T-helper 1 cell (primary cell): ENCODE measurements around the gene ABCA12.
"Not testable (repeated sequence)": the region's sequence is repeated elsewhere in the genome, so short reads cannot be mapped to it uniquely, and the experiment has no call there.

Experiments
- DNase-seq, 5 donors: peaks; one replicate each; pipeline ENCODE4 v3.0.0-alpha.2; 2012 to 2020
- total RNA-seq, 4 donors: gene quantifications; one replicate each; lab custom pipeline; 2026; lab: John Stamatoyannopoulos, UW

The ABCA12 gene, protein sequence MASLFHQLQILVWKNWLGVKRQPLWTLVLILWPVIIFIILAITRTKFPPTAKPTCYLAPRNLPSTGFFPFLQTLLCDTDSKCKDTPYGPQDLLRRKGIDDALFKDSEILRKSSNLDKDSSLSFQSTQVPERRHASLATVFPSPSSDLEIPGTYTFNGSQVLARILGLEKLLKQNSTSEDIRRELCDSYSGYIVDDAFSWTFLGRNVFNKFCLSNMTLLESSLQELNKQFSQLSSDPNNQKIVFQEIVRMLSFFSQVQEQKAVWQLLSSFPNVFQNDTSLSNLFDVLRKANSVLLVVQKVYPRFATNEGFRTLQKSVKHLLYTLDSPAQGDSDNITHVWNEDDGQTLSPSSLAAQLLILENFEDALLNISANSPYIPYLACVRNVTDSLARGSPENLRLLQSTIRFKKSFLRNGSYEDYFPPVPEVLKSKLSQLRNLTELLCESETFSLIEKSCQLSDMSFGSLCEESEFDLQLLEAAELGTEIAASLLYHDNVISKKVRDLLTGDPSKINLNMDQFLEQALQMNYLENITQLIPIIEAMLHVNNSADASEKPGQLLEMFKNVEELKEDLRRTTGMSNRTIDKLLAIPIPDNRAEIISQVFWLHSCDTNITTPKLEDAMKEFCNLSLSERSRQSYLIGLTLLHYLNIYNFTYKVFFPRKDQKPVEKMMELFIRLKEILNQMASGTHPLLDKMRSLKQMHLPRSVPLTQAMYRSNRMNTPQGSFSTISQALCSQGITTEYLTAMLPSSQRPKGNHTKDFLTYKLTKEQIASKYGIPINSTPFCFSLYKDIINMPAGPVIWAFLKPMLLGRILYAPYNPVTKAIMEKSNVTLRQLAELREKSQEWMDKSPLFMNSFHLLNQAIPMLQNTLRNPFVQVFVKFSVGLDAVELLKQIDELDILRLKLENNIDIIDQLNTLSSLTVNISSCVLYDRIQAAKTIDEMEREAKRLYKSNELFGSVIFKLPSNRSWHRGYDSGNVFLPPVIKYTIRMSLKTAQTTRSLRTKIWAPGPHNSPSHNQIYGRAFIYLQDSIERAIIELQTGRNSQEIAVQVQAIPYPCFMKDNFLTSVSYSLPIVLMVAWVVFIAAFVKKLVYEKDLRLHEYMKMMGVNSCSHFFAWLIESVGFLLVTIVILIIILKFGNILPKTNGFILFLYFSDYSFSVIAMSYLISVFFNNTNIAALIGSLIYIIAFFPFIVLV (N-terminal part only)
- 0 reads per million in 4 donors for total RNA-seq

DNA sequence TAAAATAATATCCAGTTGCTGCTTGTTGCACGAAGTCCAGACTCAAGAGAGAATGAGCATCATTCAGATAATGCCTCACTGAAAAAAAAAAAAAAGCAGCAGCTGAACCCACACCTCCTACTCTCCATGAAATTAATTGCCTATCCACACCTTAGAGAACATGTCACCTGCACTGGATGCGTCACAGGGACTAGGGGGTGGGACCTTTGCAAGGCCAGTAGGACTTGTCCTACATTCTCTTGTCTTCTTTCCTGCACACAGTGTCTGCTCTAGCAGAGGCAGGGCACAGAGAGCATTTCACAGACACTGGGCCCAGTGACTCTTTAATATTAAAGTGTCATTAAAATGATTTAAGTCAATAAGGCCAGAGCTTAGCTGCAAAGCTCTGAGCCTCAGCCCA is at the start of gene ABCA12:
ABCA12 (minus strand) TSS at position 148 of the 400 bp plus-strand sequence. CDS start 418 bp downstream, outside the sequence.
- DNase-seq: no peak

DNA sequence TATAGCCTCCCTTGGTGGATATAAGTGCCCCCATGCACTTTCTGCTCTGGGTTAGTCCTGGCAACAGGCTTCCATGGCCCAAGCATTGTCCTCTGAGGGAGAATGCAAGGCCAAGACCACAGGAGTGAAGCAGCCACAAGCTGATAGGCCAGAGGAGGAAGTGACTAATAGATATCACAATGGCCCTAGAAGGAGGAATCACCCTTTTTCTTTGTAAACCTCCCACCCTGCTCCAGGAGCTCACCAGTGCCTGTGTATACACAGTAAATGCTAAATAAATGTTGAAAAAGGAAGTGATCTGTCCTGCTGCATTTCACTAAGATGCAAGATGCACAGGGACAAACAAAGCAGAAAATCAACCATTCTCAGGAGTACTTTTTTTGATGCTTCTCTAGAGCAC is 49.7 kb upstream of the ABCA12 start:
- no peak for DNase-seq

DNA sequence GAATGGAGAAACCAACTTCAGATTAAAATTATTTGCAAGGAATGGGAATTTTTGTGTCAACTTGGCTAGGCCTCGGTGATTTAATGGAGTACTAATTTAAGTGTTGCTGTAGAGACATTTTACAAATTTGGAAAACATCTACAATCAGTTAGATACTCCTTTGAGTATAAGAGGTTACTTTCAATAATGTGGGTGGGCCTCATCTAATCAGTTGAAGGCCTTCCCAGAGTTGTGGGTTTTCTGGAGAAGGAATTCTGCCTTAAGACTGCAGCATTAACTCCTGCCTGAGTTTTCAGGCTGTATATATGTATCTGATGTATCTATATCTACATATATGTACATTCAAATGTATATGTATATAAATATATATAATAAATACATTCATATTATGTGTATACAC is 47.6 kb upstream of the ABCA12 start:
- no peak for DNase-seq

DNA sequence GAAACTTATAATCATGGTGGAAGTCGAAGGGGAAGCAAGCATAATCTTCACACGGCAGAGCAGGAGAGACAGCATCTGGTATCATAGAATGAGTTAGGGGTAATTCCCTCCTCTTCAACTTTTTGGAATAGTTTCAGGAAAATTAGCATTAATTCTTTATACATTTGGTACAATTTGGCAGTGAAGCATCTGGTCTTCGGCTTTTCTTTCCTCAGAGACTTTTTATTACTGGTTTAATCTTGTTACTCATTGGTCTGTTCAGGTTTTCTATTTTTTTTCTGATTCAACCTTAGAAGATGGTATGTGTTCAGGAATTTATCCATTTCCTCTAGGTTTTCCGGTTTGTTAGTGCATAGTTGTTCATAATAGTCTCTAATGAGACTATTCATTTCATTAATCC is 39.7 kb upstream of the ABCA12 start:
- DNase-seq: no peak

DNA sequence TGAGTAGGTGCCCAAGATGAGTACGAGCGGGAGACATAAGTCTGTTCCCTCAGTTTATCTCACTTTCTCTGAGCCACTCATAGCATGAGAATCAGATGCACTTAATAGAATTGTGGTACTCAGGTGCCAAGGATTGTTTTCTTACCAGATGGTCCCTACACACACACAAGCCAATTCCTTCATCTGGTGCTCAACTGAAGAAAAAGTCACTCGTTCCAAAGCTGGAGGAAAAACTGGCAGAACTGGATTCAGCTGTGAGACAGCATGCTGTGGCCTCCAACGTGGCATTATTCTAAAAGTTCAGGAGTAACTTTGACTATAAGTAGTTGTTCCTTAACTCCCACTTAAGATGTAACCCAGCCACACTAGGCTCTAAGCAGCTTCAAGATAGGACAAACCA is 33.4 kb upstream of the ABCA12 start:
- no peak for DNase-seq

DNA sequence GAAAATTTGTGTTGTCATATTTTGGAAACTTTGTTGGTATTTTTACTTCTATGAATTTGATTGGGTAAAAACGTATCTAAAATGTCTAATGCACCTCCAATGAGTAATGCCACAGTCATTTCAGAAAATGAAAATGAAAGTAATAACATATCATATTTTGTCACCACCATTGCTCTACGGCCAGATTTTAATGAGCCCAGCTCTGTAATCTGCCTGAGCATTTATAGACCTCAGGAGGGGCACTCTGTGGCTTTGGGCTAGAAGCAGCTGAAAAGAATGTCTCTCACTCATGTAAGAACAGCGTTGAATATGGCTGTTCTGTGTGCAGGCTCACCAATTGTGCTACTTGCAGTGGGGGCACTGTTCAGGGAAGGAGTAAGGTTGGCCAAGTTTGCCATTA is 32.7 kb upstream of the ABCA12 start:
- no peak for DNase-seq

DNA sequence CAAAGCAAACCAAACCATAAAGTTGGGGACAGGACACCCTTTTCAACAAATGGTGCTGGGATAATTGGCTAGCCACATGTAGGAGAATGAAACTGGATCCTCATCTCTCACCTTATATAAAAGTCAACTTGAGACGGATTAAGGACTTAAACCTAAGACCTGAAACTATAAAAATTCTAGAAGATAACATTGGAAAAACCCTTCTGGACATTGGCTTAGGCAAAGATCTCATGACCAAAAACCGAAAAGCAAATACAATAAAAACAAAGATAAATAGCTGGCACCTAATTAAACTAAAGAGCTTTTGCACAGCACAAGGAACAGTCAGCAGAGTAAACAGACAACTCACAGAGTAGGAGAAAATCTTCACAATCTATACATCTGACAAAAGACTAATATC is 28.1 kb upstream of the ABCA12 start:
- DNase-seq: not testable (repeated sequence)

DNA sequence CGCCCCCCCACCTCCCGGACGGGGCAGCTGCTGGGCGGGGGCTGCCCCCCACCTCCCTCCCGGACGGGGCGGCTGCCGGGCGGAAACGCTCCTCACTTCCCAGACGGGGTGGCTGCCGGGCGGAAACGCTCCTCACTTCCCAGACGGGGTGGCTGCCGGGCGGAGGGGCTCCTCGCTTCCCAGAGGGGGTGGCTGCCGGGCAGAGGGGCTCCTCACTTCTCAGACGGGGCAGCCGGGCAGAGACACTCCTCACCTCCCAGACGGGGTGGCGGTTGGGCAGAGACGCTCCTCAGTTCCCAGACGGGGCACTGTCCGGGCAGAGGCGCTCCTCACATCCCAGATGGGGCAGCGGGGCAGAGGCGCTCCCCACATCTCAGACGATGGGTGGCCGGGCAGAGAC is 24.9 kb upstream of the ABCA12 start:
- not testable (repeated sequence) for DNase-seq

DNA sequence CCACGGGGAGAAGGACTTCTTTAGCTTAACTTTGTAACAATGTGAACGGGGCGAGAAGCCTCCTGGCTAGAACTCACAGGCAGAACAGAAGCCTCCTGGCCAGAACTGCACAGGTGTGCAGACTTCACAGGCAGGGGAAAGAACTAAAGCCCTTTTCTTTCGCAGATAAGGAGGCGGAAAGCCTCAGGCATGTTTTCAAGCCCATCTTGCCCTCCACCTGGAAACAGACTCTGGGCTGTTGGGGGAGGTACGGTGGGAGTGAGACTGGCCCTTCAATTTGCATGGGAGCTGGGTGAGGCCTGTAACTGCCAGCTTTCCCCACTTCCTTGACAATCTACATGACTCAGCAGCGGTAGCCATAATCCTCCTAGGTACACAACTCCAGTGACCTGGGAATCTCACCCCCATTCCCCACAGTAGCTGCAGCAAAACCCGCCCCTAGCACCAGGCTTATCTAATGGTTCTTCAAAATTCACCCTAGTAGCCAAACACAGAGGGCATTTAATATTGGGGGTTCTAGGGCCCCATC is 22.9 kb upstream of the ABCA12 start:
- no peak for DNase-seq

DNA sequence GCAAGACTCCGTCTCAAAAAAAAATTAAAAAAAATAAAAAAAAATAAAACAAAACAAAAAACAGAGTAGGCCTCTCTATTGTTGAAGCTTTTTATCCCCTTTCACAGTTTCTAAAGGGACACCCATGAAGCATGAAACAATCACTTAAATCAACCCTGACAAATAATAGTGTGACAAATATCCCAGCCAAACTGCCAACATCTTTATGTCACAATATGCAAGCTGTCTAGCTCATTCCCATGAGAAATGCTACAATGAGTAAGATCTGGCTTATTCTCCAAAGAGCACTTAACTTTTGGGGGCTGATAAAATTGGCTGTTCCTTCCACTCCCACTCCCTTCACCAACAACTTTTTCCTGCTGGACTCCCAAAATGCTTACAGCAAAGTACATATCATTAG is 21.7 kb upstream of the ABCA12 start:
- DNase-seq: no peak

DNA sequence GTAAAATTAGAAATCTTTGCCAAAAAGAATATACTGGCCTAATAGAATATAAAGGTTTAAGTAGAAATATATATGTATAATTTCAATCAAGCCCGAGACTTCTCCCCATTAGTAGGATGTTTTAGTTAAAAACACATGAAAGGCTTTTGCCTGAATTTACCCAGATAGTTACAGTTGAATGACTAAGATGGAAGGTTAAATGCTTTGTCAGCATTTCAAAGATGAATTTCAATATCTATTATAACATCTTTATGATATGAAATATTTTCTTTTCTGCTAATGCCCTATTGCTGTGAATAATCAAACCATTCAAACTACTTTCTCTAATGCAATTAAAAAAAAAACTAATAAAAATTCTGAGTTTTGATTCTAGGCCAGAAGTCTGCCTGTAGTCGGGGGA is 18.0 kb upstream of the ABCA12 start:
- DNase-seq: no peak

DNA sequence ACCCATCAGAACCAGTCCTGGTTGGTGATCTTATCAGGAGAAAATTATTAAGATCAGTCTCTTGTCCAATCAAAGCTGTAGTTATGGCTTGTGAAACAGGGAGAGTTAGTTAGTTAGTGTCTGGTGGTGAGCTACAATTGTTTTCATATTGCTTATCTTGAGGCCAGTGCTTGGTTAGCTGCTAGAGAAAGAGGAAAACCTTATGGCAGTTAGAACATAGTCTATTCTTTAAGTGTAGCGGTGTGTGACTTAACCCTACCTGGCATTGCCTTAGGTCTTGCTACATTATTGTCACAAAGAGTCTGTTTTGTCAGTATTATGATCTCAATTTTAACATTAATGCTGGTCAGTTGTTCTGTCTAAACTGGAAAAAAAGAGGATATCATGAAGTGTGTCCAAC is 11.5 kb upstream of the ABCA12 start:
- no peak for DNase-seq

DNA sequence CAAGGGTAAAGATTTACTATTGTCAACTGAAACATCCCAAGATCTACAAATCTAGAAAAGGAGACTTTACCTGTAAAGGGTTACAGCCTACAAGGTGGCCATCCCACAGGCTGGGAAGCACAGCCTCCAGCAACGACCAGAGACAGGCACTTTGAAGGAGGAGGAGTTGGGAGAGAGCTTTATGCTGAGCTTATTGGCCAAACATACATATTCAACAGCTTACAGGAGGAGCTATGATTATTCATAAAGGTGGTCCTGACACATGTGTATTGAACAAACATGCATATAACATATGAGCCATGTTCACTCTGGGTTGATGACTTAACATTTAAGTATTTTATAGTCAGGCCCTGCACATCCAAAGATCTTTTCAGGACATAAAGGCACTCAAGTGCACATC is 11.1 kb upstream of the ABCA12 start:
- DNase-seq: no peak

DNA sequence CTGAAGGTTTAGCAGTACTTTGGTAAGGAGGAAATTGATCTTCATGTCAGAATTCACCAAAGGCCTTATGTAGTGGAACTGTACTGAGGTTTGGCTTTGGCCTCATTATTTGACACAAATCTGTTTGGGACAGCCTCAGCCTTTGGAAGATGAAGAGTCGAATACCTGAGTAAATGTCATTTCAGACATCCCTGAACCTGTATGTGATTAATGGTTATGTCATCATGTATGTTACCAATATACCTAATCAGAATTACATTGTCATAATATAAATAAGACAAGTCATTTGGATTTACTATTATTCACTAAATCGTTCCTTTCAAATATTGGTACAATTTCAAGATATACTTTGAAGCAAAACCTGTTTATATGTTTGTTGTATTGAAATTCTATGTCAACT is 10.6 kb upstream of the ABCA12 start:
- no peak for DNase-seq

DNA sequence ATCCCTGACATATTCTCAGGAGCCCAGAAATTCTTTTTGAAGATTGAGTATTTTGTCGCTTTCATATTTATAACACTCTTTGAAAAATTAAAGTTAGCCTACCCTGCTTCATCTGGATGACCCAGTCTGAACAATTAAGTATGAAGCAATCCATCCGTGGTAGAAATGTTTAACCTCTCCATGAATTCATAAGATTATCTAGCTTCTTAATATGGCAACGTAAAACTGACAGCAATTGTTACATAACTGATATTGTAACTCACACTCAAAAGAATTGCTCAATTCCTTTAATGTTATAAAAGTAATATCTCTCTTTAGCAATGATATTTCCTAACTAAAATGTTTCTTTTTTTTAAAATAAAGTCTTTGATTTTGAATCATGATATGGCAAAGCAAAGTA is 7.2 kb upstream of the ABCA12 start:
- DNase-seq: no peak

DNA sequence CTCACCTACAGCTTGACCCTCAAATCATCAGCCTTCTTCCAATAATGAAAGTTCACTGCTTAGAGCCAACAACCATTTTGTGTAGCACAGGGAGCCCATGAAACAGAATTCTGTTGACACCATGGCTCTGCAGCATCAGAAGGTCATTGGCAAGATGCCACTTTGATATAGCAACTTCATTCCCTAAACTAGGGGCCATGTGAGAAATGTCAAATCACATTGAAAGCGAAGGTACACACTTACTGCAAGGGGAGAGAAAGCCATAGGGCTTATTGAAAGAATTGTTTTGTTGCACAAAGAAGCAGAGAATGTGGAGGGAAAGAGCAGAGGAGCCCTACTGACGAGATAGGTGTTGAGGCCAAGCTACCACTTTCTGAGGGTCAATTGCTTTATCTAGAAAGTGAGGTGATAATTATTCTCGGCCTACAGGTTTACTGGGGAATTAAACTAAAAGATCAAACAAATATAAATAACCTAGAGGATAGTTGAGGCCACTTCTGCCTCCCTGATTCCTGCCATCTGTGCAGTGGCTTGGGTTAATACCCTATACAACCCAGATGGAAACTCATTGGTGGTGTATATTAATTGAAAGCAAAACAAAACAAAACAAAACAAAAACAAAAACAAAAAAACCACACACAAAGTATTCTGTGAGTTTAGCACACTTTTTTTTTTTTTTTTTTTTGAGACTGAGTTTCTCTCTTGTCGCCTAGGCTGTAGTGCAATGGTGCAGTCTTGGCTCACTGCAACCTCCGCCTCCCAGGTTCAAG is 5.9 kb upstream of the ABCA12 start:
- DNase-seq: no peak

DNA sequence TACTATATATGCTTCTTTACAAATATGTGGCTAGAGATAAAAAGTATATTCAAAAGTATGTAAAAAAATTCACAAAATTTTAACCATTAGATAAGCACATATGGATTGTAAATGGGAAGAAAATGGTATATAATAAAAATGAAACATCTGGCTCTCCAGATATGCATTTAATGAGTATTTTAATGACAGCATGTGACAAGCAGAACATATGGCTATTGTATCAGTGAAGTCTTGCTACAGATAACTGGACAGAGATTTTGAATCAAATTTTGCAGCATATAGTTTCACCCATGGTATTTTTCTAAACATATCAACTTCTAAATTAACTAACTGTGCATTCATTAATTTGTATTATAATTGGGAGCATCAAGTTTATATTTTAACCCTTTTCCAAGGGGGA is 5.0 kb upstream of the ABCA12 start:
- no peak for DNase-seq

DNA sequence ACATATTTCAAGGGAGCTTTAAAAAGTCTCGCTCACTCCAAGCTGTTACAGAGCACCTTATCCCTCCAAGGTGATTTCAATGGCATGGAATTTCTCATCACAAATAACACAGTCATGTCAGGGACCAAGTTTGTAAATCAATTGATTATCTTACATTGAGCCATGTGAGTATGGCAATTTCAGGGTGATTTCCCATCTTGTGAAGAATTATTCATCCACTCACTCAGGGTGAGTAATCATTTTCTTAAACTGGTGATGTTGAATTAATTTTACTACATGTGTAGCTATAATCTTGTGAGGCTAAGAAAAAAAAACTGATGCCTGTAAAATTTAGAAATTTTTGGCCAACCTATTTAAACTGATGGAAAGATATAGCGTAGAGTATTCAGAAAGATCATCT is 3.3 kb upstream of the ABCA12 start:
- no peak for DNase-seq

DNA sequence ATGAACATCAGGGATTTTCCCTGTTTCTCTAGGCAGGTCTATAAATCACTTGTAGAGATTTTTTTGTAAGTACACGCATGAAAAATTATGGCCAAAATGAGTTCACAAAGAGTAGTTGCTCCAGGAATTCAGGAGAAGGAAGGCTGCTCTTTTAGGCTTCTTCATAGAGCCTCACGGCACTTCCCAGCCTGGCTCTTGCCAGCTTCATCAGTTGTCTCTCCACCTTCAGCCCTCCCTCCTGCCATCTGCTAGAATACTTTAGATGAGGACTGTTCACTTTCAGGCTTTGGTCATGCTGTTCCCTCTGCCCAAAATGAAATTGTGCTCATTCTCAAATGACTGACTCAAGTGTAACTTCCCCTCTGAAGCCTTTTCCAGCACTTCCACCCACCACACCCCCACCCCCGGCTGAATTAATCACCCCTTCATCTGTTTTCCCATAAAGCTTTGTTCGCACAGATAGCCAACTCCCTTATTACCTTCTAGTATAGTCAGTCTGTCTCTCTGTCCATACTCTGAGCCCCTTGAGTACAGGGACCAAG is 1.8 kb upstream of the ABCA12 start:
- DNase-seq: no peak

DNA sequence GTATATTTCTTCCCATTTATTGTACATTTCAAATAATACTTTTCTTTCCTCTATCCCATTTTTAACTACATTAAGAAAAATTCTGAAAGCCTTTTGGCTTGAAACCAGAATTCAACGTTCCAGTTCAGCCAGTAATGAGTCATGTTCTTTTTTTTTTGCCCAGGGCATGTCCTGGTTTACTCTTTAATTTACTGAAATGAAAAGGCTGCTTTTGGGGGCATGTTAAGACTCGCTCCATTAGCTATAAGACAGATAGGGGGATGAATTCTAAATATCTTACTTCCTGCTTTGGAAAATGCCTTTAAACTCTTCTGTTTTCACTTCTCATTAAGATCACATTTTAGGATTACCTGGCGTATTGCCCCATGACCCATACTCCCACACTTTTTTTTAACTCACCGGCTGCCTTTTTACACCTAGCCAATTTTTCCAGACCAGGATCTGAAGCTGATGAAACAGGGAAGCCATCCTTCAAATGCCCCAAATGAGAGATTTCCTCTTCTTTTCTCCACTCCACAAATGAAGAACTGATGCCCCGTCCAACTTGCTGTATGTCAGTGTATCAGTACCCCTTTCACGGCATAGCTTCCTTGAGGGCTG is 585 bp downstream of the ABCA12 start:
- no peak for DNase-seq

DNA sequence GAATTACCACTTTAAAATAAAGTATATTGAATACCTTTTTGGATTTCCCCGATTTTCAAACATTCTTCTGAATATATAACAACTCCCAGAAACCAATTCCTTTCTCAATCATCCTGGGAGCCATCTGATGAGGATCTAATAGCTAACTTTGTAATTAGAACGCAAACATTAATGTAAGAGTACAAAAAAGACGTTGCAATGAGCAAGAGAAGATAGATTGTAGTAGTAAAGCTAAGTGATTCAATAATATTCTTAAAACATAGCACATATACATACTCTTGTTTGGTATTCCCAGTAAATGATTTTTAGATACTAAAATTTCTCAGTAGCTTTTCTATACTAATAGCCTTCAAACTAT is 1.1 kb downstream of the ABCA12 start:
- no peak for DNase-seq
